GM12875 (cell line): ENCODE results near the gene ARAP1.

Experiments
- H3K4me3 ChIP-seq: one replicate; pipeline ENCODE4 v1.5.1; 2011; ENCODE audit warnings: low read depth, low read length, control low read depth
- TF ChIP-seq, protein P1 (sequence below): IDR thresholded peaks from 2 replicates; pipeline ENCODE4 v1.5.1; 2011; ENCODE audit warnings: low read depth, mild to moderate bottlenecking, control low read depth, inconsistent platforms, low read length, moderate library complexity, borderline replicate concordance; ENCODE audit not compliant: insufficient read depth

ARAP1 gene

DNA sequence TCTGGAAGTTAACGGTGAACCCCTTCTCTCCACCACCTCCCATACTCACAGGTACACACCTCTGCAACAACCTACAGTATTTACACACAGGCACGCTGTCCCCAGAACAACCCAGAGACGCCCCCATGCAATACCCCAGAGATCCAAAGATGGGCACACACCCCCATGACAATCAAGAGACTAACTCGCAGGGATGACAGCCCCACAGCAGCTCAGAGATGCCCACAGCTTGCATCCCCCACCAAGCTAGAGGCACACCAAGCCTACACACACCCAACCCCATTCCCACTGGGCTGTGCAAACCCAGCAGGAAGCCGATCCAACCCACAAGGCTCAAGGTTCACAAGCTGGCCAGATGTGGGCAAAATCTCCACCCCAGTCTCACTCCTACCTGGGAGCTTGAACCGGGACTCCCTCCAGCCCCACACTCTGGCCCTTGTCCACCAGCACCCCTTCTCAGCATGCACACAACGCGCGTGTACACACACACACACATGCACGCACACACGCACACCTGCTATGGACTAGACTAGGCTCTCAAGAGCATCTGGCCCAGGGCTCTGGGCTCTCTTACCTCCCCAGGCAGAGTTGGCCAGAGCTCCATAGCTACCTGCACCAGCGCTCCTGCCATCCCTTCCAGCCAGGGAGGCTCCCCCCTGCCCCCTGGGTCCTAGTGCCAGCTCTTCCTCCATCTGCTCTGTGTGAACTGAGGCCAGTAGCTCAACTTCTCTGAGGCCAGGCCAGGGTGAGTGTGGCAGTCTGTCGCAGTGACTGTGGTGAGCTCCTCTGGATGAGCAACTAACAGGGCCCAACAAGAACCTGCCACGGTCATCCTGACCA lies 30.1 kb upstream of the ARAP1 start:
- peak overlapping the region; percentile 44 for H3K4me3 ChIP-seq
- TF ChIP-seq, protein P1, sequence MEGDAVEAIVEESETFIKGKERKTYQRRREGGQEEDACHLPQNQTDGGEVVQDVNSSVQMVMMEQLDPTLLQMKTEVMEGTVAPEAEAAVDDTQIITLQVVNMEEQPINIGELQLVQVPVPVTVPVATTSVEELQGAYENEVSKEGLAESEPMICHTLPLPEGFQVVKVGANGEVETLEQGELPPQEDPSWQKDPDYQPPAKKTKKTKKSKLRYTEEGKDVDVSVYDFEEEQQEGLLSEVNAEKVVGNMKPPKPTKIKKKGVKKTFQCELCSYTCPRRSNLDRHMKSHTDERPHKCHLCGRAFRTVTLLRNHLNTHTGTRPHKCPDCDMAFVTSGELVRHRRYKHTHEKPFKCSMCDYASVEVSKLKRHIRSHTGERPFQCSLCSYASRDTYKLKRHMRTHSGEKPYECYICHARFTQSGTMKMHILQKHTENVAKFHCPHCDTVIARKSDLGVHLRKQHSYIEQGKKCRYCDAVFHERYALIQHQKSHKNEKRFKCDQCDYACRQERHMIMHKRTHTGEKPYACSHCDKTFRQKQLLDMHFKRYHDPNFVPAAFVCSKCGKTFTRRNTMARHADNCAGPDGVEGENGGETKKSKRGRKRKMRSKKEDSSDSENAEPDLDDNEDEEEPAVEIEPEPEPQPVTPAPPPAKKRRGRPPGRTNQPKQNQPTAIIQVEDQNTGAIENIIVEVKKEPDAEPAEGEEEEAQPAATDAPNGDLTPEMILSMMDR, result no peak

DNA sequence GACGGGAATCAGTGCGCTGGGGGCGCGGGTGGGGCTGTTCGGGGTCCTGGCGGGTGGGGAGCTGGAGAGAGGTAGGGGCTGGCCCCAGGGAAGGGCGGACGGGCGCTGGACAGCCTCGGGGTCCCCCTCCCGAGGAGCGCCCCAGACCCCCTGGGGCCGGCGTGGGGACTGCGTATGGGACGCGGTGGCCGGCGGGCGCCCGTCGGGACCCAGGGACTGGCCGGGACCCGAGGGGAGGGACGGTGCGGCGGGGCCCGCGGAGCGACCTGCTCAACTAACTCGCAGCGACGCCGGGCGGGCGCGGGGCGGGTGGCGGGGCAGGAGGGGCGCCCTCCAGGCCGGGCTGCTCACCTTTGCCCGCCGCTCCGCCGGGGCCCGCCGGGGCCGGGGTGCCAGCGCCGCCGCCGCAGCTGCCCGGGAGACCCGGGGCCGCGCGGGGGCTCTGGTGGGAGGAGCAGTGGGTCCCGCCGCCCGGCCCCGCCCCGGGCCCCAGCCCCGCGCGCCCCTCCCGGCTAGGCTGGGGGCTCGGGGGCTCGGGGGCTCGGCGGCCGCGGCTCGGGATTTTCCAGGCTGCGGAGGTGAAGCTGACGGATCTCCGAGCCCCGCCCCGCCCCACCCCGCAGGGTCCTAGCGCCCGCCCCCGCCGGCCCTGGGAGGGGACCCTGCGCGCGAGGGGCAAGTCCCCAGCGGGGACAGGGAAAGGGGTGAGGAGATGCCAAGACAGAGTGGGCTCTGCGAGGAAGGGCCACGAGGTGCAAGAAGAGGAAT lies 29.3 kb upstream of the ARAP1 start:
- TF ChIP-seq, protein P1, result no peak
- peak overlapping the region; percentile 44 for H3K4me3 ChIP-seq

DNA sequence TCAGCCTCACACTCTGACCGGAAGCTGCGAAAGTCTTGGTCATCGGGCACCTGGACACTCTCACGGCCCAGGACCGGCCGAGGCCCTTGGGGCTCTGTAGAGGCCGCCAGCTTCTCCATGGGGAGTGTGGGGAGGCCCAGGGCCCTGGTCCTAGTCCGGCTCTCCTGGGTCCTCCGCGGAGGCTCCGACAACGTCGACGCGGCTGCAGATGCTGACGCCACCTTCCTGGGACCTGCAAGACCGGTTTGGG lies 28.8 kb upstream of the ARAP1 start:
- TF ChIP-seq, protein P1, result no peak

DNA sequence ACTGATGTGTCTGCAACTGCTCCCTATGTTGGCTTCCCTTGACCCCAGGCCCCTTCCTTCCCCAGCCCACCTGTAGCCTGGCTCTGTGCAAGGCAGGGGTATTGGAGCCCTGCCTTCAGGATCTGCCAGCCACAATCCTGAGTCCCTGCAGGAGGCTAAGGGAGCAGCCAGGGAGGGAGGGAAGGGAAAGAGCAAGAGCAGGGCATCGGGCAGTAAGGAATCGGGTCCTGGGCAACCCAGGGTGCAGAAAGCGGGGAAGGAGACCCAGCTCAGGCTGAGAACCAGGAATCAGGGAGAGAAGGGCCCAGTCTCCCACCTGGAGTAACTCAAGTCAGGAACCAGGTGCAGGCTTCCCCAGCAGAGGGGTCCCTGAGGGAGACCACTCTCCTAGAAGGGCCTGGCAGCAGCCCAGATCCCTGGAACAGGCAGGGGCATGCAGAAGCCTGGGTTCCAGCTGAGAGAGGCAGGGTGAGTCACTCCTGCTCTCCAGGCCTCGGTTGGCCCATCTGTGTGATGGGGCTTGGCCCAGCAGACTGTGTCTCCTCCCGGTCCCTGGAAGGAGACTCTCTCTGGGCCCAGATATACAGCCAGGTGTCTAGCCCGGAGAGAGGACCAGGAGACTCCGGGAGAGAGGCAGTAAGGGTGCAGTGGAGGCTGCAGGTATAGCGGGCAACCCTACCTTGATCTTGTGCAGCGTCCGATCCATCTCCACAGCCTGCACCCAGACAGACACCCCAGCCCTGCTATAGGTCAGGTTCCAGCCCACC lies 28.3 kb upstream of the ARAP1 start:
- H3K4me3 ChIP-seq, result peak overlapping the region; percentile 44
- TF ChIP-seq, protein P1, result no peak

More for the DNA sequence above, 28.8 kb upstream of the ARAP1 start:
- peak overlapping the region; percentile 44 for H3K4me3 ChIP-seq

DNA sequence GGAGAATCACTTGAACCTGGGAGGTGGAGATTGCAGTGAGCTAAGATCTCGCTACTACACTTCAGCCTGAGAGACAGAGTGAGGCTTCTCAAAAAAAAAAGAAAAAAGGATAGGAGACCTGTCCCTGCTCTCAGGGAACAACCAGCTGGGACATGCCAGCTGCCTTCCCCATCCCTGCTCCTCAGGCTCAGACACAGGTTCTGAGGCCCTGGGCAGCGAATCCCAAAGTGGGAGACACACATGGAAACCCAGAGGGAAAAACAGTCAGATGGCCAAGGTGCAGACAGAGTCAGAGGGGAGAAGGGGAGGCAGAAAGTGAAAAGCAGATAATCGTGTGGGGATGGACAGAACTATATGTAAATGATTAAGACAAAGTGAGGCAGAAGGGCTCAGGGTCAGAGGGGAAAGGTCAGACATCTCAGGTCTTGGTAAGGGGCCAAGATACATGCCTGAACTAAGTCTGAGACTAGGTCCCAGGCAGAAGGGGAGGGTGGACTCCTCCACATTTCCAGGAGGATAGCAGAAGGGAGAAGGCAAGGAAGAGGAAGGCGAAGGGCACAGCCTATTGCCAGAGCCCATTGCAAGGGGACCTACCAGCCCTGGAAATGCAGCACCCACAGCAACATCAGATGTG lies 27.4 kb upstream of the ARAP1 start:
- TF ChIP-seq, protein P1, result no peak

DNA sequence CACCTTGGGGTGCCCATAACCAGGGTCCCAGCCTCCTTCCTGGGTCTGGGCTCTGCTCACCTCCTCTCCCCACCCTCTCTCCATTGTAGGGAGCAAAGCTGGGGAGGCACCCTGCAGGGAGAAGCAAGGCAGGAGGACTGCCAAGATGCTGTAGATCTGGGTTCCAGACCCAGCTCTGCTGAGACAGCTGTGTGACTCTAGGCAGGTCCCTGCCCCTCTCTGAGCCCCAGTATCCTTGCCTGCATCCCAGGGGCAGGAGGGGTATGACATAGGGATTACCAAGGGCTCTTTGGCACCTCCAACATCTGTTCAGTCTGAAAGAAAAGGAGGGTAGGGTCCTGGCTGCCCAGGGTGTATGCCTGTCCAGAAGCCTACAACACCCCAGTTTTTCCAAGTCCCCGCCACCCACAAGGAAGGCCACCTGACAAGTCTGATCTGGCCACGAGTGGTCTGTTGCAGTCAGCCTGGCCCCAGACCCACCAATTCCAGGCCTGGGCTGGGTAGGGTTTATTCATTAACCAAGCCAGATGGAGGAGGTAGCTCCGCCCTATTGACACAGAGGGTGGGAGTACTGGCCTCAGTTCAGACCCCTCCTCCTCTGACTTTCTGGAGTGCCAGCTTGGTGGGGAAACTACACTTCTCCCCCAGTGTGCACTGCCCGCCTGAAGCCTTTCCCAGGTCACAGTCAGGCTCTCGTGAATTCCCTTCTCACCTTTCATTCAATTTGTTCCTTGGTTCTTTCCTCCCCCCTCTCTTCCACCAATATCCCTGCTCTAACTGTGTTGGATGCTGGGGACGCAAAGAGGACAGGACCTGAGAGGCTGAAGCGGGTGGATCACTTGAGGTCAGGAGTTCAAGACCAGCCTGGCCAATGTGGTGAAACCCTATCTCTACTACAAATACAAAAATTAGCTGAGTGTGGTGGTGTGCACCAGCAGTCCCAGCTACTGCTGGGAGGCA lies 26.6 kb upstream of the ARAP1 start:
- no peak overlapping the region for H3K4me3 ChIP-seq
- TF ChIP-seq, protein P1, result no peak

More for the DNA sequence above, 27.4 kb upstream of the ARAP1 start:
- no peak overlapping the region for H3K4me3 ChIP-seq
